Breast epithelium (tissue), 3 donors: ENCODE measurements around the gene DYSF.

Experiments
- CTCF ChIP-seq, 3 donors: fragments of 450-650 bp; IDR thresholded peaks; one replicate each; pipeline ENCODE4 v1.5.1; 2016 to 2017; ENCODE audit warnings: antibody characterized with exemption in 3 of 3, mild to moderate bottlenecking in 3 of 3, moderate library complexity in 3 of 3
- POLR2A ChIP-seq: fragments of 450-650 bp; IDR thresholded peaks from one replicate; pipeline ENCODE4 v1.6.1; 2016; ENCODE audit warnings: antibody characterized with exemption, mild to moderate bottlenecking, moderate library complexity
- POLR2AphosphoS5 ChIP-seq, 3 donors: sonication (generic); formaldehyde crosslinking; IDR thresholded peaks; one replicate each; pipeline ENCODE4 v1.6.1; 2017; ENCODE audit warnings: antibody characterized with exemption in 3 of 3

- TF ChIP-seq CTCF (IDR thresholded peaks at IDR 0.05) = no peak
- no peak for TF ChIP-seq POLR2A
- TF ChIP-seq POLR2AphosphoS5 (IDR thresholded peaks at IDR 0.05) = no peak
Measured at GRCh38 chr2:71602581-71602980, 149.2 kb downstream of the DYSF start.
